ENCODE results near the gene KCTD4.
"Not testable (repeated sequence)": the region's sequence is repeated elsewhere in the genome, so short reads cannot be mapped to it uniquely, and the experiment has no call there.

The KCTD4 gene

GRCh38 chr13:45200701-45201232 lies at the start of gene KCTD4:
Gene KCTD4, minus strand, starts transcription at chr13:45201045. Its CDS starts 6,478 bp downstream, at chr13:45194567.
- no peak for DNase-seq (ENCODE audit: extremely low spot score)
- ChIA-PET POLR2A (no interaction called here), CTCF (interaction anchor here (2.8 kb wide), 1 partner anchor 8 kb away, joined by 8 read pairs; no protein-coding TSS in a partner anchor)
- no peak for TF ChIP-seq CTCF (IDR thresholded peaks at IDR 0.05; ENCODE audit: control extremely low read depth, extremely low read depth, low read depth, missing control alignments)

GRCh38 chr13:45249662-45250061 lies 48.8 kb upstream of the KCTD4 start:
- no peak for DNase-seq (ENCODE audit: extremely low spot score)
- CTCF ChIA-PET = interaction anchor here (1.2 to 1.3 kb wide), 2 partner anchors 9 to 203 kb away, joined by 3 to 5 read pairs; no protein-coding TSS in a partner anchor
- POLR2A ChIA-PET = no interaction called here
- TF ChIP-seq CTCF (IDR thresholded peaks at IDR 0.05; ENCODE audit: control extremely low read depth, extremely low read depth, low read depth, missing control alignments) = no peak

GRCh38 chr13:45244736-45245135 lies 43.9 kb upstream of the KCTD4 start:
- DNase-seq (ENCODE audit: extremely low spot score); POLR2A ChIA-PET: not testable (repeated sequence)
- CTCF ChIA-PET = interaction anchor here (0.9 to 1.6 kb wide), 5 partner anchors 12 to 59 kb away, joined by 3 to 5 read pairs (median 3); no protein-coding TSS in a partner anchor

- ChIA-PET CTCF (no interaction called here), POLR2A (no interaction called here)
- no peak for DNase-seq (ENCODE audit: extremely low spot score)
- no peak for TF ChIP-seq CTCF (IDR thresholded peaks at IDR 0.05; ENCODE audit: control extremely low read depth, extremely low read depth, low read depth, missing control alignments)
Observed at GRCh38 chr13:45243077-45243476, 42.2 kb upstream of the KCTD4 start.

- POLR2A ChIA-PET = no interaction called here
- no peak for TF ChIP-seq CTCF (IDR thresholded peaks at IDR 0.05; ENCODE audit: control extremely low read depth, extremely low read depth, low read depth, missing control alignments)
- CTCF ChIA-PET = no interaction called here
- DNase-seq (ENCODE audit: extremely low spot score) = no peak
Observed at GRCh38 chr13:45242524-45242923, 41.7 kb upstream of the KCTD4 start.

GRCh38 chr13:45242070-45242469 lies 41.2 kb upstream of the KCTD4 start:
- CTCF ChIA-PET = no interaction called here
- no peak for DNase-seq (ENCODE audit: extremely low spot score)
- POLR2A ChIA-PET = no interaction called here
- no peak for TF ChIP-seq CTCF (IDR thresholded peaks at IDR 0.05; ENCODE audit: control extremely low read depth, extremely low read depth, low read depth, missing control alignments)

- no peak for DNase-seq (ENCODE audit: extremely low spot score)
- ChIA-PET POLR2A (no interaction called here), CTCF (interaction anchor here (0.7 to 2.3 kb wide), 5 partner anchors 9 to 194 kb away, joined by 3 to 6 read pairs (median 5); no protein-coding TSS in a partner anchor)
- no peak for TF ChIP-seq CTCF (IDR thresholded peaks at IDR 0.05; ENCODE audit: control extremely low read depth, extremely low read depth, low read depth, missing control alignments)
Observed at GRCh38 chr13:45240143-45240542, 39.3 kb upstream of the KCTD4 start.

All from GM10248 (cell line).